GM23338 (cell line): ENCODE measurements around the gene IMPA2. TPM values are rescaled to one million over a fixed set of nuclear protein-coding genes. Genes with fewer than 3 reads are reported as not detected.

ENCODE experiments used
- ATAC-seq: fragments of 200-7000 bp; cut with Tn5 transposase; 3 replicates; pipeline ENCODE4 v1.9.1; 2020
- DNase-seq: peaks from one replicate; pipeline ENCODE4 v3.0.0-alpha.2; 2015; ENCODE audit warnings: low spot score
- H2AFZ ChIP-seq: fragments of 200-600 bp; sonication (generic); 2 replicates; pipeline ENCODE4 v1.8.0; 2016; ENCODE audit warnings: antibody characterized with exemption, mild to moderate bottlenecking, moderate library complexity
- H3F3A ChIP-seq: fragments of 200-600 bp; sonication (generic); replicated peaks from 2 replicates; pipeline ENCODE4 v1.8.0; 2017; ENCODE audit warnings: antibody characterized with exemption, mixed run types, low read depth
- H3K27ac ChIP-seq: fragments of 200-600 bp; sonication (generic); 2 replicates; pipeline ENCODE4 v1.6.1; 2016; ENCODE audit warnings: low read depth
- H3K27me3 ChIP-seq: fragments of 200-600 bp; sonication (generic); 2 replicates; pipeline ENCODE4 v1.8.0; 2016; ENCODE audit warnings: mild to moderate bottlenecking, mixed run types, moderate library complexity; ENCODE audit not compliant: insufficient read depth
- H3K36me3 ChIP-seq: fragments of 200-600 bp; sonication (generic); 2 replicates; pipeline ENCODE4 v1.8.0; 2016; ENCODE audit warnings: mild to moderate bottlenecking; ENCODE audit not compliant: insufficient read depth
- H3K4me1 ChIP-seq: fragments of 200-600 bp; sonication (generic); 2 replicates; pipeline ENCODE4 v1.8.0; 2016; ENCODE audit warnings: mild to moderate bottlenecking, moderate library complexity; ENCODE audit not compliant: insufficient read depth
- H3K4me2 ChIP-seq: fragments of 200-600 bp; sonication (generic); 2 replicates; pipeline ENCODE4 v1.7.1; 2017; ENCODE audit warnings: mixed run types
- H3K4me3 ChIP-seq: fragments of 200-600 bp; sonication (generic); 2 replicates; pipeline ENCODE4 v1.6.1; 2016; ENCODE audit warnings: mixed run types
- H3K79me2 ChIP-seq: fragments of 200-600 bp; sonication (generic); replicated peaks from 2 replicates; pipeline ENCODE4 v1.8.0; 2017; ENCODE audit warnings: mild to moderate bottlenecking; ENCODE audit not compliant: insufficient read depth
- H3K9me2 ChIP-seq: fragments of 200-600 bp; sonication (generic); 2 replicates; pipeline ENCODE4 v1.8.0; 2017; ENCODE audit not compliant: insufficient read depth
- H4K20me1 ChIP-seq: fragments of 200-600 bp; sonication (generic); replicated peaks from 2 replicates; pipeline ENCODE4 v1.8.0; 2017; ENCODE audit warnings: mild to moderate bottlenecking; ENCODE audit not compliant: insufficient read depth
- H3K27ac Mint-ChIP-seq: 2 replicates; pipeline ENCODE4 v1.8.0; 2020; ENCODE audit warnings: inconsistent platforms, mild to moderate bottlenecking, moderate library complexity, mixed read lengths
- H3K27me3 Mint-ChIP-seq: 3 replicates; pipeline ENCODE4 v1.8.0; 2022; ENCODE audit warnings: low read depth, mild to moderate bottlenecking, moderate library complexity, mixed read lengths, inconsistent platforms; ENCODE audit not compliant: insufficient read depth, poor library complexity
- H3K36me3 Mint-ChIP-seq: 3 replicates; pipeline ENCODE4 v1.8.0; 2021; ENCODE audit warnings: low read depth, mild to moderate bottlenecking, inconsistent platforms, moderate library complexity, mixed read lengths
- H3K4me1 Mint-ChIP-seq: 3 replicates; pipeline ENCODE4 v1.8.0; 2020; ENCODE audit warnings: mild to moderate bottlenecking, inconsistent platforms, mixed read lengths
- H3K4me3 Mint-ChIP-seq: 3 replicates; pipeline ENCODE4 v1.8.0; 2021; ENCODE audit warnings: moderate library complexity, mild to moderate bottlenecking, inconsistent platforms, mixed read lengths
- H3K9me3 Mint-ChIP-seq: 3 replicates; pipeline ENCODE4 v1.8.0; 2020; ENCODE audit warnings: moderate library complexity, mild to moderate bottlenecking, inconsistent platforms, mixed read lengths
- CREB1 ChIP-seq: fragments of 250-450 bp; sonication (Bioruptor Pico); IDR thresholded peaks from 2 replicates; pipeline ENCODE4 v1.5.0; 2020; ENCODE audit warnings: low read depth, mild to moderate bottlenecking, moderate library complexity
- CTCF ChIP-seq, 2 experiments: fragments of 200-600 bp in 1 of 2; sonication (generic) in 1 of 2; conservative IDR thresholded peaks; 2 replicates each; pipeline versions ENCODE4 v1.5.1 to v1.6.1; 2016 to 2017; ENCODE audit warnings: antibody characterized with exemption in 2 of 2, low read depth in 2 of 2, mild to moderate bottlenecking in 2 of 2, moderate library complexity in 1 of 2
- ETS1 ChIP-seq: IDR thresholded peaks from 2 replicates; pipeline ENCODE4 v1.6.1; 2016; ENCODE audit warnings: antibody characterized with exemption
- EZH2 ChIP-seq: fragments of 200-600 bp; sonication (generic); IDR thresholded peaks from one replicate; pipeline ENCODE4 v1.8.0; 2017; ENCODE audit warnings: antibody characterized with exemption, mild to moderate bottlenecking, low read depth; ENCODE audit not compliant: unreplicated experiment
- EZH2phosphoT487 ChIP-seq: fragments of 200-600 bp; sonication (generic); IDR thresholded peaks from one replicate; pipeline ENCODE4 v1.8.1; 2018; ENCODE audit warnings: antibody characterized with exemption; ENCODE audit not compliant: unreplicated experiment
- JUNB ChIP-seq: IDR thresholded peaks from one replicate; pipeline ENCODE4 v1.6.1; 2016; ENCODE audit warnings: antibody characterized with exemption; ENCODE audit not compliant: unreplicated experiment
- NANOG ChIP-seq: IDR thresholded peaks from 2 replicates; pipeline ENCODE4 v1.6.1; 2016; ENCODE audit warnings: antibody characterized with exemption, borderline replicate concordance
- POLR2AphosphoS5 ChIP-seq: IDR thresholded peaks from 2 replicates; pipeline ENCODE4 v1.6.1; 2016; ENCODE audit warnings: antibody characterized with exemption, low read depth
- REST ChIP-seq: IDR thresholded peaks from one replicate; pipeline ENCODE4 v1.6.1; 2018; ENCODE audit warnings: antibody characterized with exemption; ENCODE audit not compliant: unreplicated experiment
- STAT1 ChIP-seq: IDR thresholded peaks from one replicate; pipeline ENCODE4 v1.6.1; 2016; ENCODE audit warnings: antibody characterized with exemption; ENCODE audit not compliant: unreplicated experiment
- ZNF114 ChIP-seq: fragments of 250-450 bp; sonication (Bioruptor Pico); IDR thresholded peaks from 2 replicates; pipeline ENCODE4 v1.5.0; 2020; ENCODE audit warnings: mild to moderate bottlenecking, moderate library complexity
- polyA plus RNA-seq: library from polyadenylated mRNA; unstranded; fragments of >200 nt; fragmentation: Nextera tagmentation; extraction: Ambion mirVana; gene quantifications from 2 replicates; pipeline ENCODE4 v1.2.1, GENCODE V29; 2016
- total RNA-seq: library from RNA; depleted of rRNA; stranded (reverse); fragments of >200 nt; shearing (Covaris generic); gene quantifications from 2 replicates; pipeline ENCODE4 v1.2.3, GENCODE V29; 2014

The IMPA2 gene
- total and polyA plus RNA-seq, 2 experiments from 2014 or later: 50.4 to 122 TPM

GRCh38 chr18:12048010-12048826, 66.9 kb downstream of the IMPA2 start:
- ATAC-seq (peak; percentile 83), DNase-seq (peak; percentile 63)
- Histone ChIP-seq H3K4me2 (no peak overlapping the region), H3K27me3 (no peaks in the 10 kb centered on the region), H3K27ac (no peak overlapping the region), H3K9me2 (no peaks in the 10 kb centered on the region), H3K4me3 (no peak overlapping the region), H3K4me1 (no peaks in the 10 kb centered on the region), H3F3A (no peaks in the 10 kb centered on the region), H3K79me2 (no peaks in the 10 kb centered on the region), H4K20me1 (no peaks in the 10 kb centered on the region), H3K36me3 (no peaks in the 10 kb centered on the region), H2AFZ (0 out of 2 replicates have a peak overlapping the region, but pooled peaks have one; percentile 52)
- Mint-ChIP-seq H3K4me3 (no peak overlapping the region), H3K36me3 (no peaks in the 10 kb centered on the region), H3K4me1 (peaks cover 8% of the 10 kb centered on the region), H3K9me3 (peaks cover 3% of the 10 kb centered on the region; the same call in 1 of the 3 replicates), H3K27me3 (peaks cover 7% of the 10 kb centered on the region), H3K27ac (no peak overlapping the region)
- peak; percentile 64 to 65 for TF ChIP-seq CTCF (conservative IDR thresholded peaks at IDR 0.05; ENCODE audit: low read depth in 2 of 2)
- TF ChIP-seq ETS1: no peak

GRCh38 chr18:12048827-12049175, 67.5 kb downstream of the IMPA2 start:
- H4K20me1 ChIP-seq: no peaks in the 10 kb centered on the region
- no peak overlapping the region for H3K27ac ChIP-seq
- H2AFZ ChIP-seq: 0 out of 2 replicates have a peak overlapping the region, but pooled peaks have one; percentile 52
- no peaks in the 10 kb centered on the region for H3K36me3 ChIP-seq
- peaks cover 7% of the 10 kb centered on the region for H3K27me3 Mint-ChIP-seq
- no peak overlapping the region for H3K27ac Mint-ChIP-seq
- TF ChIP-seq EZH2phosphoT487 (no peak), CTCF (conservative IDR thresholded peaks at IDR 0.05; ENCODE audit: low read depth in 2 of 2) (no peak), REST (no peak), JUNB (no peak), CREB1 (CRISPR knock-in tag) (no peak), EZH2 (no peak), ZNF114 (no peak), NANOG (no peak), ETS1 (no peak), STAT1 (no peak), POLR2AphosphoS5 (no peak)
- no peak overlapping the region for H3K4me3 Mint-ChIP-seq
- no peaks in the 10 kb centered on the region for H3F3A ChIP-seq
- no peak for DNase-seq
- H3K4me3 ChIP-seq: no peak overlapping the region
- H3K4me1 Mint-ChIP-seq: peaks cover 8% of the 10 kb centered on the region
- ATAC-seq: no peak
- H3K36me3 Mint-ChIP-seq: no peaks in the 10 kb centered on the region
- H3K4me2 ChIP-seq: no peak overlapping the region
- no peaks in the 10 kb centered on the region for H3K4me1 ChIP-seq
- H3K27me3 ChIP-seq: no peaks in the 10 kb centered on the region
- H3K9me2 ChIP-seq: no peaks in the 10 kb centered on the region
- peaks cover 3% of the 10 kb centered on the region; the same call in 1 of the 3 replicates for H3K9me3 Mint-ChIP-seq
- H3K79me2 ChIP-seq: no peaks in the 10 kb centered on the region
